T47D (cell line): ENCODE results near the gene RTN4.

Experiments used
- DNase-seq, 2 experiments: peaks; one replicate each; pipeline versions ENCODE4 v3.0.0 to v3.0.0-alpha.2; 2011 to 2012; ENCODE audit warnings: low read depth in 1 of 2, low spot score in 1 of 2
- JUND ChIP-seq: IDR thresholded peaks from 2 replicates; pipeline ENCODE4 v1.6.1; 2012; ENCODE audit warnings: low read depth
- in situ Hi-C: cut with HindIII; loops from 2 replicates; pipeline ENCODE4 v1.10.0; 2016; ENCODE audit warnings: low sequenced_read_pairs, low pct_unique_long_range_greater_than_20kb

Gene RTN4

GRCh38 chr2:54979321-54980044 lies 70.8 kb downstream of the RTN4 start:
- in situ Hi-C loops: no loop called here
- peak; percentile 10 to 90 for DNase-seq
- peak; percentile 60 for TF ChIP-seq JUND

- no peak for DNase-seq
- in situ Hi-C loops: no loop called here
- TF ChIP-seq JUND: no peak
Observed at GRCh38 chr2:54977149-54977548, 73.1 kb downstream of the RTN4 start.

GRCh38 chr2:54975598-54976492 lies 74.4 kb downstream of the RTN4 start:
- TF ChIP-seq JUND: no peak
- in situ Hi-C loops: no loop called here
- DNase-seq: no peak

- in situ Hi-C loops: no loop called here
- no peak for DNase-seq
- TF ChIP-seq JUND: no peak
Observed at GRCh38 chr2:54975175-54975574, 75.1 kb downstream of the RTN4 start.

GRCh38 chr2:54969940-54970338 lies 80.3 kb downstream of the RTN4 start:
- DNase-seq: no peak
- in situ Hi-C loops: no loop called here
- no peak for TF ChIP-seq JUND

- in situ Hi-C loops: no loop called here
- DNase-seq: no peak
- no peak for TF ChIP-seq JUND
Observed at GRCh38 chr2:54969295-54969939, 80.8 kb downstream of the RTN4 start.

- in situ Hi-C loops: no loop called here
- TF ChIP-seq JUND: no peak
- no peak for DNase-seq
Observed at GRCh38 chr2:54968561-54969218, 81.6 kb downstream of the RTN4 start.

- DNase-seq: no peak
- TF ChIP-seq JUND: no peak
- in situ Hi-C loops: no loop called here
Observed at GRCh38 chr2:54967759-54968365, 82.4 kb downstream of the RTN4 start.

GRCh38 chr2:54967269-54967668 lies 83.0 kb downstream of the RTN4 start:
- TF ChIP-seq JUND: no peak
- DNase-seq: no peak
- in situ Hi-C loops: no loop called here

- in situ Hi-C loops: no loop called here
- no peak for TF ChIP-seq JUND
- DNase-seq: no peak
Observed at GRCh38 chr2:54966837-54967236, 83.4 kb downstream of the RTN4 start.

- in situ Hi-C loops: no loop called here
- no peak for TF ChIP-seq JUND
- no peak for DNase-seq
Observed at GRCh38 chr2:54966165-54966832, 84.0 kb downstream of the RTN4 start.
